H1 (cell line): ENCODE measurements around the gene RNU6-7. TPM values are rescaled to one million over a fixed set of nuclear protein-coding genes. Genes with fewer than 3 reads are reported as not detected.

Experiments
- CTCF ChIA-PET: fragments of 300-600 bp; sonication (Branson Sonifier 250); formaldehyde crosslinking; loops from one replicate; lab custom pipeline; 2021; ENCODE audit not compliant: partially characterized antibody; lab: Charles Lee
- POLR2A ChIA-PET: fragments of 300-600 bp; sonication (Branson Sonifier 250); formaldehyde crosslinking; loops from one replicate; lab custom pipeline; 2021; ENCODE audit warnings: inconsistent platforms; ENCODE audit not compliant: partially characterized antibody; lab: Charles Lee
- DNase-seq, 2 experiments: peaks; one replicate each; pipeline versions ENCODE4 v3.0.0 to v3.0.0-alpha.2; 2010 to 2022; ENCODE audit warnings: low spot score in 2 of 2, low read depth in 1 of 2, mixed read lengths in 1 of 2
- FAIRE-seq: peaks from 2 replicates; lab custom pipeline; 2011; peaks lifted over from hg19 to GRCh38; lab: Jason Lieb, UNC
- H2AFZ ChIP-seq: 2 replicates; pipeline ENCODE4 v1.8.1; 2012; ENCODE audit warnings: low read length, inconsistent platforms
- H2AK5ac ChIP-seq: 2 replicates; pipeline ENCODE4 v1.6.1; 2013; ENCODE audit warnings: low read depth, low read length
- H2BK120ac ChIP-seq: replicated peaks from 2 replicates; pipeline ENCODE3; 2013; ENCODE audit warnings: low read depth, low read length, inconsistent platforms
- H2BK12ac ChIP-seq: 2 replicates; pipeline ENCODE4 v1.6.1; 2013; ENCODE audit warnings: low read depth, low read length
- H2BK15ac ChIP-seq: 2 replicates; pipeline ENCODE4 v1.6.1; 2013; ENCODE audit warnings: low read length
- H2BK20ac ChIP-seq: 2 replicates; pipeline ENCODE4 v1.6.1; 2013; ENCODE audit warnings: low read length
- H2BK5ac ChIP-seq: 2 replicates; pipeline ENCODE4 v1.6.1; 2013; ENCODE audit warnings: low read depth, low read length
- H3K14ac ChIP-seq: 2 replicates; pipeline ENCODE4 v1.6.1; 2013; ENCODE audit warnings: inconsistent platforms; ENCODE audit not compliant: insufficient read length
- H3K18ac ChIP-seq: 2 replicates; pipeline ENCODE4 v1.6.1; 2013; ENCODE audit warnings: low read length; ENCODE audit errors: extremely low read depth
- H3K23ac ChIP-seq: 2 replicates; pipeline ENCODE4 v1.6.1; 2013; ENCODE audit warnings: inconsistent platforms; ENCODE audit not compliant: insufficient read length
- H3K23me2 ChIP-seq: 2 replicates; pipeline ENCODE4 v1.6.1; 2013; ENCODE audit warnings: low read depth, low read length
- H3K27ac ChIP-seq: 2 replicates; pipeline ENCODE4 v1.6.1; 2011; ENCODE audit warnings: low read depth, low read length, inconsistent platforms
- H3K27me3 ChIP-seq, 4 experiments: replicated peaks in 1 of 4; 1 replicate in 1 of 4; 2 replicates in 3 of 4; pipeline versions ENCODE4 v1.6.1 to v1.8.1; 2011 to 2013; ENCODE audit warnings: low read length in 3 of 4, mild to moderate bottlenecking in 3 of 4, inconsistent platforms in 2 of 4, mixed read lengths in 2 of 4, moderate library complexity in 1 of 4; ENCODE audit not compliant: control insufficient read depth in 3 of 4, insufficient read depth in 3 of 4; ENCODE audit errors: extremely low read depth in 1 of 4
- H3K36me3 ChIP-seq, 4 experiments: 2 replicates each; pipeline versions ENCODE4 v1.6.1 to v1.8.1; 2011 to 2013; ENCODE audit warnings: mild to moderate bottlenecking in 4 of 4, low read length in 3 of 4, moderate library complexity in 2 of 4, control low read depth in 1 of 4, inconsistent platforms in 1 of 4; ENCODE audit not compliant: insufficient read depth in 4 of 4, control insufficient read depth in 2 of 4
- H3K4ac ChIP-seq: replicated peaks from 2 replicates; pipeline ENCODE3; 2013; ENCODE audit warnings: low read length, low read depth, mixed read lengths, inconsistent platforms; ENCODE audit not compliant: insufficient read length
- H3K4me1 ChIP-seq, 4 experiments: replicated peaks in 1 of 4; 1 replicate in 1 of 4; 2 replicates in 3 of 4; pipeline versions ENCODE4 v1.6.1 to v1.8.1; 2011 to 2013; ENCODE audit warnings: low read length in 3 of 4, inconsistent platforms in 2 of 4, mixed read lengths in 1 of 4; ENCODE audit not compliant: insufficient read depth in 4 of 4, control insufficient read depth in 3 of 4
- H3K4me2 ChIP-seq, 2 experiments: 2 replicates each; pipeline versions ENCODE4 v1.6.1 to v1.8.1; 2011 to 2013; ENCODE audit warnings: low read depth in 2 of 2, low read length in 2 of 2, control low read depth in 1 of 2, inconsistent platforms in 1 of 2, mild to moderate bottlenecking in 1 of 2; ENCODE audit not compliant: insufficient read depth in 1 of 2
- H3K4me3 ChIP-seq, 4 experiments: fragments of 200-600, 300-600 bp in 1 of 4; sonication (generic), shearing (Covaris generic), sonication (Bioruptor Twin) in 1 of 4; 2 replicates each; pipeline versions ENCODE4 v1.5.1 to v1.8.1; 2011 to 2016; ENCODE audit warnings: low read length in 4 of 4, low read depth in 3 of 4, control low read depth in 2 of 4, inconsistent platforms in 2 of 4, mild to moderate bottlenecking in 2 of 4, mixed read lengths in 1 of 4, moderate library complexity in 1 of 4; ENCODE audit not compliant: insufficient read depth in 2 of 4; ENCODE audit errors: extremely low read depth in 1 of 4
- H3K56ac ChIP-seq: replicated peaks from 2 replicates; pipeline ENCODE3; 2013; ENCODE audit warnings: low read depth, mild to moderate bottlenecking, mixed read lengths, low read length, inconsistent platforms; ENCODE audit not compliant: insufficient read length
- H3K79me1 ChIP-seq: 2 replicates; pipeline ENCODE4 v1.6.1; 2013; ENCODE audit warnings: low read depth, low read length, control low read depth
- H3K79me2 ChIP-seq, 2 experiments: 2 replicates each; pipeline versions ENCODE4 v1.6.1 to v1.8.1; 2012 to 2013; ENCODE audit warnings: low read length in 2 of 2, mild to moderate bottlenecking in 2 of 2, inconsistent platforms in 1 of 2; ENCODE audit not compliant: insufficient read depth in 2 of 2, control insufficient read depth in 1 of 2
- H3K9ac ChIP-seq, 4 experiments: replicated peaks in 1 of 4; 1 replicate in 1 of 4; 2 replicates in 3 of 4; pipeline versions ENCODE4 v1.6.1 to v1.8.1; 2011 to 2013; ENCODE audit warnings: low read depth in 3 of 4, low read length in 3 of 4, control low read depth in 2 of 4, mild to moderate bottlenecking in 2 of 4, moderate library complexity in 2 of 4, inconsistent platforms in 1 of 4; ENCODE audit errors: extremely low read depth in 1 of 4
- H3K9me3 ChIP-seq, 2 experiments: 2 replicates each; pipeline versions ENCODE4 v1.6.1 to v1.8.1; 2012 to 2013; ENCODE audit warnings: mild to moderate bottlenecking in 2 of 2, moderate library complexity in 2 of 2, control low read depth in 1 of 2, inconsistent platforms in 1 of 2, low read depth in 1 of 2, low read length in 1 of 2, mixed read lengths in 1 of 2; ENCODE audit not compliant: insufficient read depth in 2 of 2
- H4K20me1 ChIP-seq, 2 experiments: replicated peaks in 1 of 2; 2 replicates each; pipeline versions ENCODE3 to v1.8.1; 2011 to 2013; ENCODE audit warnings: inconsistent platforms in 2 of 2, low read length in 2 of 2, mild to moderate bottlenecking in 1 of 2; ENCODE audit not compliant: insufficient read depth in 2 of 2, control insufficient read depth in 1 of 2
- H4K5ac ChIP-seq: 2 replicates; pipeline ENCODE4 v1.6.1; 2013; ENCODE audit warnings: low read length, low read depth, mixed read lengths, inconsistent platforms; ENCODE audit not compliant: insufficient read length
- H4K8ac ChIP-seq: 2 replicates; pipeline ENCODE4 v1.8.0; 2013; ENCODE audit warnings: mild to moderate bottlenecking, moderate library complexity, low read length, inconsistent platforms; ENCODE audit not compliant: insufficient read depth; ENCODE audit errors: extremely low read depth
- H4K91ac ChIP-seq: replicated peaks from 2 replicates; pipeline ENCODE3; 2013; ENCODE audit warnings: low read length, mixed read lengths, inconsistent platforms; ENCODE audit not compliant: insufficient read length
- ASH2L ChIP-seq: fragments of 200-600, 300-600 bp; sonication (generic); IDR thresholded peaks from one replicate; pipeline ENCODE4 v1.7.1; 2017; ENCODE audit warnings: low read length
- FOSL1 ChIP-seq: IDR thresholded peaks from 2 replicates; pipeline ENCODE4 v1.6.1; 2011; ENCODE audit warnings: mild to moderate bottlenecking, low read depth, low read length, moderate library complexity; ENCODE audit not compliant: insufficient read depth
- TAF1 ChIP-seq: IDR thresholded peaks from 2 replicates; pipeline ENCODE4 v1.6.1; 2011; ENCODE audit warnings: mild to moderate bottlenecking, low read depth, low read length
- WGBS, 2 experiments: shearing (Covaris generic) in 1 of 2; methylation state at CpG; one replicate each; pipeline versions ENCODE4 v1.1.6 to v1.1.7; 2013 to 2015; ENCODE audit warnings: low lambda C conversion rate in 2 of 2, mixed read lengths in 2 of 2, inconsistent platforms in 1 of 2, low coverage in 1 of 2, missing lambda C conversion rate in 1 of 2; ENCODE audit not compliant: insufficient replicate concordance in 2 of 2, insufficient coverage in 1 of 2, insufficient read length in 1 of 2; ENCODE audit errors: extremely low coverage in 1 of 2, missing lambda C conversion rate in 1 of 2; 5-methylcytosine and 5-hydroxymethylcytosine counted together
- polyA plus RNA-seq, 7 experiments: library from polyadenylated mRNA; depleted of rRNA in 3 of 7; stranded (reverse) in 5 of 7; unstranded in 2 of 7; fragments of >200 nt in 5 of 7; fragments of 200-250 nt in 2 of 7; gene quantifications; 1 replicate in 5 of 7; 2 replicates in 1 of 7; 4 replicates in 1 of 7; pipeline versions ENCODE4 v1.2.1 to v1.2.3, GENCODE V29; 2011 to 2013; ENCODE audit warnings: missing spikeins in 2 of 7, mixed read lengths in 2 of 7
- total RNA-seq: library from RNA; stranded (reverse); fragmentation: NEBNext Ultra II Directional; extraction: Animal tissue kit (Norgen Biotek cat#: 25700); gene quantifications from 2 replicates; pipeline ENCODE4 v1.2.1, GENCODE V29; 2021

RNU6-7 gene
- total and polyA plus RNA-seq, 2 of the 8 experiments (the other 6 are each of a cell fraction or from before 2014, with no cell fraction given): not detected

DNA sequence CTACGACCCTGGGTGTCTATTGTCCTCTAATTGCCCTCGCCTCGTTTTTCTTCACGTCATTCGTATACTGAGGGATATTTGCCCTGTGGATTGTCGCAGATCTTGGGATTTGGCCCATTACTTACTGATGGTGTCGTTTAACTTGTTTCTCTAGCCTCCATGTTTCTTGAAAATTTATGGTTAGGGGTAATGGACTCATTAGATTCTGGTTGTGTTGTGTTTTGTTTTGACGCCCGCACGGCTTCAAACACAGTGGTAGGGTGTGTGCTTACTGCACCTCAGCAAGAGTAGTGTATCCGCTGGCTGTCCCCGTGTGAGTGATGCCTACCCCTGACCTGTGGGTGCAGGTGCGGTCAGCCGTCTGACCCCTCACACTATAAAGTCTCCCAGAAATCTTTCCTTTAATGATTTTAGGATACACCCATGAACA, 2.1 kb downstream of the RNU6-7 start:
- H3K56ac ChIP-seq: no peak overlapping the region
- H3K4me3 ChIP-seq: peak overlapping the region; percentile 48 to 93 (median 90)
- no peak overlapping the region for H2AK5ac ChIP-seq
- no peaks in the 10 kb centered on the region for H3K79me2 ChIP-seq
- H4K20me1 ChIP-seq: peaks cover 0 to 2% of the 10 kb centered on the region in 2 experiments
- WGBS, 2 experiments: 16% methylated on average over 14 of the region's 14 CpGs; no CpG with 5 or more reads in 1 of the 2 experiments
- no peak overlapping the region for H3K4ac ChIP-seq
- H2BK120ac ChIP-seq: no peak overlapping the region
- CTCF ChIA-PET: interaction anchor here (1.3 kb wide), 1 partner anchor 47 kb away, joined by 3 read pairs; no protein-coding TSS in a partner anchor
- no peak overlapping the region for H2BK20ac ChIP-seq
- peaks cover 18% of the 10 kb centered on the region for H3K23me2 ChIP-seq
- no peaks in the 10 kb centered on the region; a peak in 1 of 7 replicates for H3K27me3 ChIP-seq
- peaks cover 0 to 4% (median 2%) of the 10 kb centered on the region in 4 experiments; a peak in 3 of 7 replicates for H3K4me1 ChIP-seq
- H3K18ac ChIP-seq: no peak overlapping the region
- no peak overlapping the region for H4K91ac ChIP-seq
- no peak for DNase-seq
- 0 out of 2 replicates have a peak, but pooled peaks have one; percentile 11 for TF ChIP-seq TAF1
- TF ChIP-seq ASH2L: peak; percentile 11
- TF ChIP-seq FOSL1: no peak
- H3K79me1 ChIP-seq: no peaks in the 10 kb centered on the region
- H2AFZ ChIP-seq: peak overlapping the region; percentile 90
- no peak overlapping the region for H3K27ac ChIP-seq
- no peak for FAIRE-seq
- no peak overlapping the region for H3K14ac ChIP-seq
- no peak overlapping the region for H2BK12ac ChIP-seq
- H3K9ac ChIP-seq: peak overlapping the region in 3 of 4 experiments; percentile 15 to 70 (median 34); a peak in 5 of 7 replicates
- no peak overlapping the region for H2BK5ac ChIP-seq
- H4K5ac ChIP-seq: no peak overlapping the region
- peak overlapping the region; percentile 86 to 99 for H3K4me2 ChIP-seq
- H4K8ac ChIP-seq: no peak overlapping the region
- H3K9me3 ChIP-seq: no peaks in the 10 kb centered on the region
- no peaks in the 10 kb centered on the region for H3K36me3 ChIP-seq
- no peak overlapping the region for H2BK15ac ChIP-seq
- no peak overlapping the region for H3K23ac ChIP-seq
- POLR2A ChIA-PET: interaction anchor here (1.0 to 2.4 kb wide), 2 partner anchors 127 to 167 kb away, joined by 3 to 17 read pairs; partner anchors contain the start of gene ARHGAP5
